Gastrocnemius medialis (tissue), 4 donors: Measurements from ENCODE around the gene C19orf38. TPM values are rescaled to one million over a fixed set of nuclear protein-coding genes. Genes with fewer than 3 reads are reported as not detected.

Experiments used
- ATAC-seq, 2 donors: fragments of 150-250 bp; one replicate each; pipeline ENCODE4 v1.9.1; 2016
- DNase-seq, 2 donors: peaks; one replicate each; pipeline ENCODE4 v3.0.0-alpha.2; 2019
- H3K27ac ChIP-seq, 4 donors: fragments of 200-600 bp; sonication (generic); 1 replicate in 1 of 4; 2 replicates in 3 of 4; pipeline ENCODE4 v1.5.1; 2016 to 2018; ENCODE audit warnings: mild to moderate bottlenecking in 2 of 4, moderate library complexity in 1 of 4
- H3K27me3 ChIP-seq, 3 donors: fragments of 200-600 bp; sonication (generic) in 2 of 3; 1 replicate in 1 of 3; 2 replicates in 2 of 3; pipeline versions ENCODE4 v1.5.1 to v1.6.0; 2016 to 2019; ENCODE audit warnings: mild to moderate bottlenecking in 1 of 3, moderate library complexity in 1 of 3
- H3K36me3 ChIP-seq, 2 donors: fragments of 200-600 bp; sonication (generic) in 1 of 2; one replicate each; pipeline ENCODE4 v1.5.1; 2017 to 2018
- H3K4me1 ChIP-seq, 2 donors: fragments of 200-600 bp; sonication (generic) in 1 of 2; one replicate each; pipeline ENCODE4 v1.5.1; 2016 to 2017; ENCODE audit warnings: mild to moderate bottlenecking in 2 of 2
- H3K4me3 ChIP-seq, 4 donors: fragments of 200-600 bp; sonication (generic) in 3 of 4; 1 replicate in 1 of 4; 2 replicates in 3 of 4; pipeline ENCODE4 v1.5.1; 2016 to 2019; ENCODE audit warnings: mild to moderate bottlenecking in 2 of 4
- H3K9me3 ChIP-seq, 3 donors: fragments of 200-600 bp; sonication (generic) in 2 of 3; 1 replicate in 1 of 3; 2 replicates in 2 of 3; pipeline ENCODE4 v1.5.1; 2016 to 2019
- POLR2A ChIP-seq, 2 donors: fragments of 450-650 bp; IDR thresholded peaks; one replicate each; pipeline ENCODE4 v1.6.1; 2017; ENCODE audit warnings: antibody characterized with exemption in 2 of 2, mild to moderate bottlenecking in 2 of 2, moderate library complexity in 2 of 2
- in situ Hi-C, 4 donors: fragments of 200-750 bp; cut with MboI; loops; one replicate each; pipeline versions ENCODE4 v1.15.0 to v1.8.0; 2017; ENCODE audit warnings: low sequenced_read_pairs in 4 of 4
- intact Hi-C: fragments of 100-400 bp; cut with DNase I; formaldehyde crosslinking; loops from one replicate; pipeline ENCODE4 v1.15.1; 2023; ENCODE audit warnings: low total_unique reads
- total RNA-seq, 4 donors: library from RNA; depleted of rRNA; stranded (reverse); fragments of >200 nt; gene quantifications; one replicate each; pipeline versions ENCODE4 v1.1.0 to v1.2.3, GENCODE V29; 2016
- TF ChIP-seq, protein P1 (sequence below), 5 experiments: fragments of 450-650 bp in 3 of 5; fragments of 200-600 bp in 2 of 5; sonication (generic) in 2 of 5; IDR thresholded peaks in 4 of 5; conservative IDR thresholded peaks in 1 of 5; 1 replicate in 4 of 5; 2 replicates in 1 of 5; pipeline ENCODE4 v1.5.1; 2016 to 2019; ENCODE audit warnings: antibody characterized with exemption in 5 of 5, mild to moderate bottlenecking in 3 of 5, moderate library complexity in 3 of 5

Gene C19orf38
- total RNA-seq, 4 donors from 2014 or later: 1.4 to 3.9 (median 1.9) TPM

DNA sequence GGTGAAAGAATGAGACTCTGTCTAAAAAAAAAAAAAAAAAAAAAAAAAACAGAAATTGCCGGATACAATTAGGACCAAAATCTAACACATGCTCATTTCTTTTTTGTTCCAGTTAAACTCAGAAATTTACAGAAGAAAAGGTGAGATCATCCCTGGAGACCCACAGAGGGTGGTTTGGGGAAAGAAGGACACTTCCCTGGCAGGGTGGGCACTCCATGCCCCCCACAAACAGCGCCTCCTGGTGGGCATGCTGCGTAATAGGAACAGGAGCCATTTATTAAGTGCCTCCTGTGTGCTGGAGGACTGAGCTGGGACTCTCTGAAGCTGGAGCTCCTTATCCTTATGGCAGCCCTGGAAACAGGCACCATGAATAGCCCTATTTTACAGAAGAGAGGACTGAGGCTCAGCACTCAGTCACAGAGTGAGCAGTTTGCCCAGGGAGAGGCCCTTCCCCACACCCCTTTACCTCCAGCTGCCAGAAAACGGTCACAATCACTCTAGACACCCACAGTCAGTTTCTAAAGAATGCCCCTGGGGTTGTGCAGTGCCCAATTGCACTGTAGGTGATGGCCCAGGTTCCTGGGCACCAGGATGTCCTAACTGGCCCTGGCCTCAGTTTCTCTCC lies 10.1 kb downstream of the C19orf38 start:
- in situ Hi-C loops: no loop called here
- DNase-seq (no peak), ATAC-seq (no peak)
- no peaks in the 10 kb centered on the region for H3K4me1 ChIP-seq
- no peaks in the 10 kb centered on the region for H3K27me3 ChIP-seq
- intact Hi-C loops: no loop called here
- H3K4me3 ChIP-seq: no peak overlapping the region
- no peaks in the 10 kb centered on the region for H3K9me3 ChIP-seq
- no peak overlapping the region for H3K27ac ChIP-seq
- H3K36me3 ChIP-seq: no peaks in the 10 kb centered on the region
- TF ChIP-seq, protein P1, sequence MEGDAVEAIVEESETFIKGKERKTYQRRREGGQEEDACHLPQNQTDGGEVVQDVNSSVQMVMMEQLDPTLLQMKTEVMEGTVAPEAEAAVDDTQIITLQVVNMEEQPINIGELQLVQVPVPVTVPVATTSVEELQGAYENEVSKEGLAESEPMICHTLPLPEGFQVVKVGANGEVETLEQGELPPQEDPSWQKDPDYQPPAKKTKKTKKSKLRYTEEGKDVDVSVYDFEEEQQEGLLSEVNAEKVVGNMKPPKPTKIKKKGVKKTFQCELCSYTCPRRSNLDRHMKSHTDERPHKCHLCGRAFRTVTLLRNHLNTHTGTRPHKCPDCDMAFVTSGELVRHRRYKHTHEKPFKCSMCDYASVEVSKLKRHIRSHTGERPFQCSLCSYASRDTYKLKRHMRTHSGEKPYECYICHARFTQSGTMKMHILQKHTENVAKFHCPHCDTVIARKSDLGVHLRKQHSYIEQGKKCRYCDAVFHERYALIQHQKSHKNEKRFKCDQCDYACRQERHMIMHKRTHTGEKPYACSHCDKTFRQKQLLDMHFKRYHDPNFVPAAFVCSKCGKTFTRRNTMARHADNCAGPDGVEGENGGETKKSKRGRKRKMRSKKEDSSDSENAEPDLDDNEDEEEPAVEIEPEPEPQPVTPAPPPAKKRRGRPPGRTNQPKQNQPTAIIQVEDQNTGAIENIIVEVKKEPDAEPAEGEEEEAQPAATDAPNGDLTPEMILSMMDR (IDR thresholded peaks at IDR 0.05 in 4 of 5, conservative IDR thresholded peaks at IDR 0.05 in 1 of 5): peak; percentile 30 to 50 (median 38)
- no peak for TF ChIP-seq POLR2A (IDR thresholded peaks at IDR 0.05)

DNA sequence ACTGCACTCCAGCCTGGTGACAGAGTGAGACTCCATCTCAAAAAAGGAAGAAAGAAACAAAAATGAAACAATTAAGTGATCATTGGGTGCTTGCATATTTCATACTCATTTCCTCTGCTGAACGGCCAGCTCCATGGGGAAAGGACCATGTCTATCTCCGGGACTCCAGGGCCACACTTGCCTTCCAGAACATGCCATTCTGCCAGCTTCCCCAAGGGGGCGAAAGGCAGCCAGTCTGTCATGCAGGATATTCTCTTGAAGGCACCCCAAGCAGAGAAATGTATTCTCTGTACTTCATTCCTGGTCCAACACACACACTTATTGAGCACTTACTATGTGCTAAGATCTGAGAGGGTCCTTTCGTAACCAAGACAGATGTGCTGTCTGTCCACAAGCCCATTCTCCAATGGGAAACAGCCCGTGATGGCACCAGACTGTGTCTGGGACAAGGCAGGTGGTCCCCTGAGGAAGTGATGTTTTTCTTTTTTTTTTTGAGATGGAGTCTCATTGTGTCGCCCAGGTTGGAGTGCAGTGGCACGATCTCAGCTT lies 13.0 kb downstream of the C19orf38 start:
- intact Hi-C loops: no loop called here
- TF ChIP-seq, protein P1 (IDR thresholded peaks at IDR 0.05 in 4 of 5, conservative IDR thresholded peaks at IDR 0.05 in 1 of 5): peak in 1 of 5 experiments; percentile 18
- TF ChIP-seq POLR2A (IDR thresholded peaks at IDR 0.05): no peak
- H3K36me3 ChIP-seq: no peaks in the 10 kb centered on the region
- H3K27me3 ChIP-seq: no peaks in the 10 kb centered on the region
- in situ Hi-C loops: loop anchor here in 2 of 4 donors (5.0 to 10.0 kb wide), 2 partner anchors 86 to 149 kb away; no protein-coding TSS in a partner anchor
- DNase-seq: no peak
- peaks cover 4 to 7% of the 10 kb centered on the region in 2 donors for H3K4me1 ChIP-seq
- no peak for ATAC-seq
- H3K9me3 ChIP-seq: no peaks in the 10 kb centered on the region
- H3K27ac ChIP-seq: no peak overlapping the region
- no peak overlapping the region for H3K4me3 ChIP-seq

DNA sequence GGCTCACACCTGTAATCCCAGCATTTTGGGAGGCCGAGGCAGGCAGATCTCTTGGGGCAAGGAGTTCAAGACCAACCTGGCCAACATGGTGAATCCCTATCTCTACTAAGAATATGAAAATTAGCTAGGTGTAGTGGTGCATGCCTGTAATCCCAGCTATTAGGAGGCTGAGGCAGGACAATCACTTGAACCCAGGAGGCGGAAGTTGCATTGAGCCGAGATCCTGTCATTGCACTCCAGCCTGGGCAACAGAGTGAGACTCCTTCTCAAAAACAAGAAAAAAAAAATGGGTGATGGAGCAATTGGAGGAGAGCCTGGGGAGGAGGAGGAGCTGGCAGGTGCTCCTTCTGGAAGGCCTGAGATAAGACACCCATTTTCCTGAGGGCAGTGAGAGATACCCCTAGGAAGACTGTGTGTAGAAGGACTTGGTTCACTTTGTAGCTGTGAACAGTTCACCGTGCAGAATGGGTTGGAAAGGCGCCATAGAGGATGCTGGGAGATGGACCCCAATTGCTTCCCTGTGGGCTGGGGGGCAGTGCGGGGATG lies 14.4 kb downstream of the C19orf38 start:
- intact Hi-C loops: no loop called here
- ATAC-seq (no peak), DNase-seq (no peak)
- peaks cover 4 to 7% of the 10 kb centered on the region in 2 donors for H3K4me1 ChIP-seq
- no peak overlapping the region for H3K4me3 ChIP-seq
- in situ Hi-C loops: loop anchor here in 2 of 4 donors (5.0 to 10.0 kb wide), 2 partner anchors 88 to 150 kb away; no protein-coding TSS in a partner anchor
- H3K9me3 ChIP-seq: no peaks in the 10 kb centered on the region
- H3K27me3 ChIP-seq: no peaks in the 10 kb centered on the region
- H3K36me3 ChIP-seq: no peaks in the 10 kb centered on the region
- TF ChIP-seq, protein P1 (IDR thresholded peaks at IDR 0.05 in 4 of 5, conservative IDR thresholded peaks at IDR 0.05 in 1 of 5): no peak
- TF ChIP-seq POLR2A (IDR thresholded peaks at IDR 0.05): no peak
- peak overlapping the region in 2 of 4 donors; percentile 19 to 41 for H3K27ac ChIP-seq

DNA sequence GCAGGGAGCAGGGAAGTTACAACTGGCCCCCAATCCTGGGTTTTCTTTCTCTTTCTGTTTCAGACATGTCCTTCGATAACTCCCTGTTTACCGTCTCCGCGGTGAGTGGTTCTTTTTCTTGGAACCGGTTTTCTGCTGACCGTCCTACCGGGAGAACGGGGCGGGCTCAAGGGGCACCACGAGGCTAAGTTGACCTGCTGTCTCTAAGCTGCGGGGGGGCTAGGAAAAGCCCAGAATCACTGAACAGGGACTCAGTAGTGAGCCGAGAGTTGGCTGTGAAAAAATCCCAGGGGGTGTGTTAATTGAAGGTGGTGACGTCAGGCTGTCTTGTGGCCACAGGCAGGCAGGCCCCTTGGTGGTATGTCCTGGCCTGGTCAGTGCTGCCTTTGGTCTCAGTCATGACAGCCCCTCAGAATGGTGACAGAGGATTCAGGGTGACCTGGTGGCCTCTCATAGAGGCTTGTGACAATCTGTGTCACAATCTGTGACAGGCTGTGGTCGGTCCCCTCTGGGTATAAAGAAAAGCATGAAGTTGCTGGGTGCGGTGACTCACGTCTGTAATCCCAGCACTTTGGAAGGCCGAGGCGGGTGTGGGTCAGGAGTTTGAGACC lies 15.0 kb downstream of the C19orf38 start:
- Histone ChIP-seq H3K4me1 (peaks cover 4 to 7% of the 10 kb centered on the region in 2 donors), H3K4me3 (no peak overlapping the region), H3K36me3 (no peaks in the 10 kb centered on the region), H3K9me3 (no peaks in the 10 kb centered on the region), H3K27ac (peak overlapping the region in 2 of 4 donors; percentile 19 to 41), H3K27me3 (no peaks in the 10 kb centered on the region)
- TF ChIP-seq, protein P1 (IDR thresholded peaks at IDR 0.05 in 4 of 5, conservative IDR thresholded peaks at IDR 0.05 in 1 of 5): no peak
- TF ChIP-seq POLR2A (IDR thresholded peaks at IDR 0.05): no peak
- intact Hi-C loops: no loop called here
- in situ Hi-C loops: loop anchor here in 2 of 4 donors (5.0 to 10.0 kb wide), 2 partner anchors 88 to 151 kb away; no protein-coding TSS in a partner anchor
- ATAC-seq: peak in 1 of 2 donors; percentile 12
- no peak for DNase-seq
